KMS-11 (cell line): Measurements from ENCODE around the gene FCRL6.

ENCODE experiments used
- H2AFZ ChIP-seq: fragments of 200-600 bp; sonication (generic); 2 replicates; pipeline ENCODE4 v1.6.1; 2016; ENCODE audit warnings: antibody characterized with exemption, mixed run types, low read depth
- H3K27ac ChIP-seq: fragments of 200-600 bp; sonication (generic); 2 replicates; pipeline ENCODE4 v1.6.1; 2016; ENCODE audit warnings: mild to moderate bottlenecking, mixed run types
- H3K27me3 ChIP-seq: fragments of 200-600 bp; sonication (generic); 2 replicates; pipeline ENCODE4 v1.6.1; 2017; ENCODE audit warnings: mild to moderate bottlenecking, low read depth, mixed run types, moderate library complexity; ENCODE audit not compliant: insufficient read depth
- H3K36me3 ChIP-seq: fragments of 200-600 bp; sonication (generic); 2 replicates; pipeline ENCODE4 v1.6.1; 2017; ENCODE audit warnings: mild to moderate bottlenecking, mixed run types; ENCODE audit not compliant: insufficient read depth
- H3K4me1 ChIP-seq: fragments of 200-600 bp; sonication (generic); 2 replicates; pipeline ENCODE4 v1.6.1; 2016; ENCODE audit warnings: mild to moderate bottlenecking, low read depth, mixed run types; ENCODE audit not compliant: poor library complexity, severe bottlenecking
- H3K4me2 ChIP-seq: fragments of 200-600 bp; sonication (generic); 2 replicates; pipeline ENCODE4 v1.7.0; 2016; ENCODE audit warnings: mild to moderate bottlenecking, mixed run types
- H3K4me3 ChIP-seq: fragments of 200-600 bp; sonication (generic); IDR thresholded peaks from 2 replicates; pipeline ENCODE4 v1.6.1; 2017; ENCODE audit warnings: low read depth, low read length, mixed read lengths; ENCODE audit not compliant: insufficient read depth
- H3K79me2 ChIP-seq: fragments of 200-600 bp; sonication (generic); 2 replicates; pipeline ENCODE4 v1.6.1; 2016; ENCODE audit warnings: low read depth, mixed run types; ENCODE audit not compliant: insufficient read depth
- H3K9ac ChIP-seq: fragments of 200-600 bp; sonication (generic); 2 replicates; pipeline ENCODE4 v1.6.1; 2016; ENCODE audit warnings: mild to moderate bottlenecking, mixed run types
- H4K20me1 ChIP-seq: fragments of 200-600 bp; sonication (generic); 2 replicates; pipeline ENCODE4 v1.6.1; 2016; ENCODE audit warnings: mild to moderate bottlenecking, mixed run types; ENCODE audit not compliant: insufficient read depth
- TF ChIP-seq, protein P1 (sequence below): fragments of 200-600 bp; sonication (generic); conservative IDR thresholded peaks from 2 replicates; pipeline ENCODE4 v1.6.1; 2017; ENCODE audit warnings: low read depth, mild to moderate bottlenecking, antibody characterized with exemption, low read length, moderate library complexity, mixed read lengths

FCRL6 gene

DNA sequence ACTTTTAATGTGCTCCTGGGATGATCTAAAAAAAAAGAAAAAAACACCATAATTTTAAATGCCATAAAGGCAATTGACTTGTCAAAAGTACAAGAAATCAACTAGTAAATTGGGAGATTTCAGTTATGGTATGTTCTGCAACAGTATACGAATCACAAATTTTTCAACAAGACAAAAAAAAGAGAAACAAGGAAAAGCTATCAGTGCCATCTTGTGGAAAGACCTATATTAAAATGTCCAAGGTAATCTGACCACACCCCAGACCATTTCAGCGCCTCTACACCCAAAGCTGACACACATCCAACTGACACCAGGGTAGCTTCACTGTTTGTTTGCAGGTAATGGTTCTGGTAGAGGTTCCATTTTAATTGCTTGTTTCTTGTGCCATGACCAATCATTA lies 26.4 kb upstream of the FCRL6 start:
- Histone ChIP-seq H4K20me1 (no peaks in the 10 kb centered on the region), H3K36me3 (no peaks in the 10 kb centered on the region), H3K4me2 (no peak overlapping the region), H3K27ac (no peak overlapping the region), H3K4me3 (no peak overlapping the region), H3K9ac (no peak overlapping the region), H3K27me3 (no peaks in the 10 kb centered on the region), H2AFZ (no peak overlapping the region), H3K79me2 (no peaks in the 10 kb centered on the region), H3K4me1 (peaks cover 7% of the 10 kb centered on the region)
- TF ChIP-seq, protein P1, sequence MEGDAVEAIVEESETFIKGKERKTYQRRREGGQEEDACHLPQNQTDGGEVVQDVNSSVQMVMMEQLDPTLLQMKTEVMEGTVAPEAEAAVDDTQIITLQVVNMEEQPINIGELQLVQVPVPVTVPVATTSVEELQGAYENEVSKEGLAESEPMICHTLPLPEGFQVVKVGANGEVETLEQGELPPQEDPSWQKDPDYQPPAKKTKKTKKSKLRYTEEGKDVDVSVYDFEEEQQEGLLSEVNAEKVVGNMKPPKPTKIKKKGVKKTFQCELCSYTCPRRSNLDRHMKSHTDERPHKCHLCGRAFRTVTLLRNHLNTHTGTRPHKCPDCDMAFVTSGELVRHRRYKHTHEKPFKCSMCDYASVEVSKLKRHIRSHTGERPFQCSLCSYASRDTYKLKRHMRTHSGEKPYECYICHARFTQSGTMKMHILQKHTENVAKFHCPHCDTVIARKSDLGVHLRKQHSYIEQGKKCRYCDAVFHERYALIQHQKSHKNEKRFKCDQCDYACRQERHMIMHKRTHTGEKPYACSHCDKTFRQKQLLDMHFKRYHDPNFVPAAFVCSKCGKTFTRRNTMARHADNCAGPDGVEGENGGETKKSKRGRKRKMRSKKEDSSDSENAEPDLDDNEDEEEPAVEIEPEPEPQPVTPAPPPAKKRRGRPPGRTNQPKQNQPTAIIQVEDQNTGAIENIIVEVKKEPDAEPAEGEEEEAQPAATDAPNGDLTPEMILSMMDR = no peak

DNA sequence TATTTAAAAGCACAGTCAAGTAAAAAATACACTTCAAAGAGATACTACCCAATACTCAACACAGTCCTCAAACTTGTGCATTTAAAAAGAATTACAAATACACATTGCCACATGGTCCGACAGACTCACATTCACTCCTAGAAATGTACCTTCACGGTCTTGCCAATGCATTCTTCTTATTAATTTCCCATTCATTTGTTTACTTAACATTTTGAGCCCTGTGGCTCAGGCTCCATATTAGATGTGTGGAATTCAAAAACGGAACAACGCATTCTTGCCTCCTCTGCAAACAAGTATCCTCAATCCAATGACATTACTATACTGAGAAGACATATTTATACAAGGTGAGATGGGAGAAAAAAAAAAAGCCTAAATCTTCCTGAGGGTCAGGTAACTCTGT lies 23.9 kb upstream of the FCRL6 start:
- Histone ChIP-seq H3K4me1 (peaks cover 13% of the 10 kb centered on the region), H3K9ac (no peak overlapping the region), H3K4me2 (no peak overlapping the region), H3K4me3 (no peak overlapping the region), H2AFZ (no peak overlapping the region), H3K79me2 (no peaks in the 10 kb centered on the region), H4K20me1 (no peaks in the 10 kb centered on the region), H3K27ac (no peak overlapping the region), H3K36me3 (no peaks in the 10 kb centered on the region), H3K27me3 (no peaks in the 10 kb centered on the region)
- TF ChIP-seq, protein P1 = no peak

DNA sequence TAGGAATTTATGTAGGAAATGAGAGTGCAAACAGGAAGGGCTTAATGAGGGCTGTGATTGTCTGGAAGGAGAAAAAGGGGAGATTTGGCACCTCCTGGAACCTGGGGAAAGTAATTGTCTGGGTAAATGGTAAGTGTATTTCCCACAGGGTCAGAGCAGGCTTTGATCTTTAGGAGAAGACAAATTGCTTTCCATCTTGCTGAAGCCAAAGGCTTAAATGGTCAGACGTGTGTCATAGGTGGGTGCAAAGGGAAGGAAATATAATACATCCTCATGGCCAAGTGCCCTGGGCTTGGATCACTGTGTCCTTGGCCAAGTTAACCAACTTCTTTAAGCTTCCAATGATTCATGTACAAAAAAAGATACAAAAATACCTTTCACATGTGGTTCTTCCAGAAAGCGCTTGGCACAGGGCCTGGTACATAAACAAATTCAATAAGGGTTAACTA lies 22.7 kb upstream of the FCRL6 start:
- Histone ChIP-seq H3K79me2 (no peaks in the 10 kb centered on the region), H3K4me1 (peaks cover 13% of the 10 kb centered on the region), H3K4me2 (0 out of 2 replicates have a peak overlapping the region, but pooled peaks have one; percentile 58), H3K27ac (no peak overlapping the region), H3K9ac (no peak overlapping the region), H3K36me3 (no peaks in the 10 kb centered on the region), H3K4me3 (no peak overlapping the region), H4K20me1 (no peaks in the 10 kb centered on the region), H3K27me3 (no peaks in the 10 kb centered on the region), H2AFZ (no peak overlapping the region)
- TF ChIP-seq, protein P1 = no peak

DNA sequence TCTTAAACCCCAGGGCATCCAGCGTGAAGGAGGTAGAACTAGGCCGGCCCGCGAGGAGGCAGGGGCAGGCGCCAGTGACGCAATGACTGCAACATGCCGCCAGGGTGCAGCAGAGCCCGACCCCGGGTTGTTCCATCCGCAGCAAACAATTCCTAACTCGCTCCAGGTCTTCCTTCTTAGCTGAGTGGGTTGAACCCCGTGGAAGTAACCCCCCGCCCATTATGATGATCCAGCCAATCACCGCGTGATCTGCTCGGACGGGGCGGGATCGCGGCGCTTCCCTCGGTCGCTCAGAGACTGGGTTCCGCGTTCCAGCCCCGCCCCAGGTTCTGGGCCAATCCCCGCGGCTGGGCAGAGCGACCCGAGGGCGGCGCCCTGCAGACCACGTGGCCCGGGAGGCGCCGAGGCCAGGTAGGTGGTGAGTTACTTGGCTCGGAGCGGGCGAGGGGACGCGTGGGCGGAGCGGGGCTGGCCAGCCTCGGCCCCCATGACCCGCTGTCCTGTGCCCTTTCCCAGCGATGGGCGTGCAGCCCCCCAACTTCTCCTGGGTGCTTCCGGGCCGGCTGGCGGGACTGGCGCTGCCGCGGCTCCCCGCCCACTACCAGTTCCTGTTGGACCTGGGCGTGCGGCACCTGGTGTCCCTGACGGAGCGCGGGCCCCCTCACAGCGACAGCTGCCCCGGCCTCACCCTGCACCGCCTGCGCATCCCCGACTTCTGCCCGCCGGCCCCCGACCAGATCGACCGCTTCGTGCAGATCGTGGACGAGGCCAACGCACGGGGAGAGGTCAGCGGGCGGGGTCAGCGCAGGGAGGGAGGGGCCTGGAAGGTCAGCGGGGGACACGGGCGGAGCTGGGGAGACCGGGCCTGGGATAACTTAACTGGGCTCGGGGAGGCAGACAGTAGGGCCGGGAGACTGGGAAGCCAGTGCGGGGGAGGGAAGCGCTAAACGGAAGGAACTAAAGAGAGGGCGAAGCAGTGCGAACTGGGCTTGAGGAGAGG lies 21.3 kb upstream of the FCRL6 start, which contains the start of gene DUSP23:
Gene DUSP23 (plus strand): TSS at position 380 of the 1,000 bp plus-strand sequence. CDS start 139 bp downstream, at position 519.
- H4K20me1 ChIP-seq = no peaks in the 10 kb centered on the region
- H3K4me1 ChIP-seq = peaks cover 13% of the 10 kb centered on the region
- no peaks in the 10 kb centered on the region for H3K36me3 ChIP-seq
- no peaks in the 10 kb centered on the region for H3K79me2 ChIP-seq
- no peaks in the 10 kb centered on the region for H3K27me3 ChIP-seq
- peak within 1 kb of the TSS; percentile 56 for H3K9ac ChIP-seq
- peak within 1 kb of the TSS; percentile 80 for H2AFZ ChIP-seq
- TF ChIP-seq, protein P1 = peak; percentile 98
- peak within 1 kb of the TSS; percentile 74 for H3K4me2 ChIP-seq
- H3K27ac ChIP-seq = no peak within 1 kb of the TSS
- H3K4me3 ChIP-seq = peak within 1 kb of the TSS; percentile 99
